IPS-20b (cell line): ENCODE measurements around the gene CCDC71L.

ENCODE experiments used
- H3K27ac ChIP-seq: one replicate; pipeline ENCODE4 v1.5.1; 2013; ENCODE audit warnings: low read length
- H3K27me3 ChIP-seq: 2 replicates; pipeline ENCODE4 v1.6.1; 2013; ENCODE audit warnings: mild to moderate bottlenecking, low read length, inconsistent platforms; ENCODE audit not compliant: insufficient read depth
- H3K36me3 ChIP-seq: 2 replicates; pipeline ENCODE4 v1.6.1; 2013; ENCODE audit warnings: low read depth, mild to moderate bottlenecking, inconsistent platforms, low read length, moderate library complexity; ENCODE audit not compliant: insufficient read depth
- H3K4me1 ChIP-seq: 2 replicates; pipeline ENCODE4 v1.6.1; 2013; ENCODE audit warnings: mild to moderate bottlenecking, control low read depth, inconsistent platforms, low read length, moderate library complexity; ENCODE audit not compliant: insufficient read depth
- H3K4me3 ChIP-seq: 2 replicates; pipeline ENCODE4 v1.5.1; 2013; ENCODE audit warnings: mild to moderate bottlenecking, low read length, inconsistent platforms
- H3K9ac ChIP-seq: 2 replicates; pipeline ENCODE4 v1.6.1; 2013; ENCODE audit warnings: low read depth, mild to moderate bottlenecking, inconsistent platforms, low read length, moderate library complexity
- H3K9me3 ChIP-seq: 2 replicates; pipeline ENCODE4 v1.6.1; 2013; ENCODE audit warnings: mild to moderate bottlenecking, low read depth, low read length, inconsistent platforms; ENCODE audit not compliant: insufficient read depth

CCDC71L gene

GRCh38 chr7:106621393-106622132 is 39.4 kb downstream of the CCDC71L start:
- Histone ChIP-seq H3K27me3 (no peaks in the 10 kb centered on the region), H3K4me3 (no peak overlapping the region), H3K36me3 (no peaks in the 10 kb centered on the region), H3K27ac (no peak overlapping the region), H3K9me3 (peaks cover 5% of the 10 kb centered on the region; the same call in 1 of the 2 replicates), H3K4me1 (no peaks in the 10 kb centered on the region), H3K9ac (no peak overlapping the region)

GRCh38 chr7:106620676-106621075 is 40.3 kb downstream of the CCDC71L start:
- Histone ChIP-seq H3K36me3 (no peaks in the 10 kb centered on the region), H3K4me3 (no peak overlapping the region), H3K27ac (no peak overlapping the region), H3K4me1 (no peaks in the 10 kb centered on the region), H3K9ac (no peak overlapping the region), H3K27me3 (no peaks in the 10 kb centered on the region), H3K9me3 (peaks cover 5% of the 10 kb centered on the region; the same call in 1 of the 2 replicates)

- peaks cover 5% of the 10 kb centered on the region; the same call in 1 of the 2 replicates for H3K9me3 ChIP-seq
- no peaks in the 10 kb centered on the region for H3K4me1 ChIP-seq
- H3K27ac ChIP-seq: no peak overlapping the region
- no peak overlapping the region for H3K9ac ChIP-seq
- H3K36me3 ChIP-seq: no peaks in the 10 kb centered on the region
- H3K4me3 ChIP-seq: no peak overlapping the region
- no peaks in the 10 kb centered on the region for H3K27me3 ChIP-seq
Measured at GRCh38 chr7:106620034-106620433, 40.9 kb downstream of the CCDC71L start.

GRCh38 chr7:106619213-106619612 is 41.7 kb downstream of the CCDC71L start:
- H3K27me3 ChIP-seq: no peaks in the 10 kb centered on the region
- H3K9me3 ChIP-seq: peaks cover 5% of the 10 kb centered on the region; the same call in 1 of the 2 replicates
- no peak overlapping the region for H3K27ac ChIP-seq
- no peak overlapping the region for H3K4me3 ChIP-seq
- H3K9ac ChIP-seq: no peak overlapping the region
- no peaks in the 10 kb centered on the region for H3K4me1 ChIP-seq
- no peaks in the 10 kb centered on the region for H3K36me3 ChIP-seq

- Histone ChIP-seq H3K27me3 (no peaks in the 10 kb centered on the region), H3K4me3 (no peak overlapping the region), H3K36me3 (no peaks in the 10 kb centered on the region), H3K9ac (no peak overlapping the region), H3K27ac (no peak overlapping the region), H3K9me3 (peaks cover 5% of the 10 kb centered on the region; the same call in 1 of the 2 replicates), H3K4me1 (no peaks in the 10 kb centered on the region)
Measured at GRCh38 chr7:106618480-106618879, 42.5 kb downstream of the CCDC71L start.

GRCh38 chr7:106617860-106618259 is 43.1 kb downstream of the CCDC71L start:
- no peaks in the 10 kb centered on the region for H3K27me3 ChIP-seq
- H3K27ac ChIP-seq: no peak overlapping the region
- no peaks in the 10 kb centered on the region for H3K4me1 ChIP-seq
- H3K36me3 ChIP-seq: no peaks in the 10 kb centered on the region
- H3K9me3 ChIP-seq: peaks cover 5% of the 10 kb centered on the region; the same call in 1 of the 2 replicates
- H3K4me3 ChIP-seq: no peak overlapping the region
- H3K9ac ChIP-seq: no peak overlapping the region

GRCh38 chr7:106616708-106617051 is 44.3 kb downstream of the CCDC71L start:
- Histone ChIP-seq H3K4me3 (no peak overlapping the region), H3K4me1 (no peaks in the 10 kb centered on the region), H3K9me3 (peaks cover under 1% of the 10 kb centered on the region; the same call in 1 of the 2 replicates), H3K9ac (no peak overlapping the region), H3K27me3 (no peaks in the 10 kb centered on the region), H3K36me3 (no peaks in the 10 kb centered on the region), H3K27ac (no peak overlapping the region)

GRCh38 chr7:106615808-106616707 is 44.9 kb downstream of the CCDC71L start:
- Histone ChIP-seq H3K27ac (no peak overlapping the region), H3K27me3 (no peaks in the 10 kb centered on the region), H3K36me3 (no peaks in the 10 kb centered on the region), H3K9me3 (no peaks in the 10 kb centered on the region), H3K9ac (no peak overlapping the region), H3K4me1 (no peaks in the 10 kb centered on the region), H3K4me3 (no peak overlapping the region)

GRCh38 chr7:106614751-106615150 is 46.2 kb downstream of the CCDC71L start:
- no peaks in the 10 kb centered on the region for H3K27me3 ChIP-seq
- H3K9me3 ChIP-seq: no peaks in the 10 kb centered on the region
- H3K9ac ChIP-seq: no peak overlapping the region
- H3K4me1 ChIP-seq: no peaks in the 10 kb centered on the region
- H3K27ac ChIP-seq: no peak overlapping the region
- H3K36me3 ChIP-seq: no peaks in the 10 kb centered on the region
- no peak overlapping the region for H3K4me3 ChIP-seq

GRCh38 chr7:106613848-106614560 is 47.0 kb downstream of the CCDC71L start:
- no peak overlapping the region for H3K4me3 ChIP-seq
- H3K4me1 ChIP-seq: no peaks in the 10 kb centered on the region
- no peaks in the 10 kb centered on the region for H3K9me3 ChIP-seq
- no peaks in the 10 kb centered on the region for H3K36me3 ChIP-seq
- H3K9ac ChIP-seq: no peak overlapping the region
- no peaks in the 10 kb centered on the region for H3K27me3 ChIP-seq
- H3K27ac ChIP-seq: no peak overlapping the region

- no peaks in the 10 kb centered on the region for H3K27me3 ChIP-seq
- no peak overlapping the region for H3K27ac ChIP-seq
- no peak overlapping the region for H3K4me3 ChIP-seq
- no peaks in the 10 kb centered on the region for H3K4me1 ChIP-seq
- no peaks in the 10 kb centered on the region for H3K36me3 ChIP-seq
- no peak overlapping the region for H3K9ac ChIP-seq
- H3K9me3 ChIP-seq: no peaks in the 10 kb centered on the region
Measured at GRCh38 chr7:106613279-106613678, 47.7 kb downstream of the CCDC71L start.
